Activated T-cell treated with anti-CD3 and anti-CD28 coated beads, Interleukin-2, amount 50 U/mL, for 4 hours (primary cell): ENCODE data around the gene RHBDD2. TPM values are rescaled to one million over a fixed set of nuclear protein-coding genes. Genes with fewer than 3 reads are reported as not detected.
"Not testable (repeated sequence)": the region's sequence is repeated elsewhere in the genome, so short reads cannot be mapped to it uniquely, and the experiment has no call there.

Experiments
- ATAC-seq, 2 donors: fragments of 200-7000 bp; cut with Tn5 transposase; one replicate each; pipeline ENCODE4 v1.10.0; 2021
- DNase-seq: peaks from one replicate; pipeline ENCODE4 v3.0.0-alpha.2; 2020
- H3K27me3 Mint-ChIP-seq: one replicate; pipeline ENCODE4 v1.8.0; 2021; ENCODE audit warnings: low read depth, mixed read lengths
- H3K36me3 Mint-ChIP-seq: one replicate; pipeline ENCODE4 v1.8.0; 2022; ENCODE audit warnings: mixed read lengths; ENCODE audit not compliant: insufficient read depth
- H3K4me1 Mint-ChIP-seq: one replicate; pipeline ENCODE4 v1.8.0; 2021; ENCODE audit warnings: low read depth, mixed read lengths
- H3K4me3 Mint-ChIP-seq: one replicate; pipeline ENCODE4 v1.8.0; 2021; ENCODE audit warnings: mild to moderate bottlenecking, moderate library complexity, mixed read lengths
- H3K9me3 Mint-ChIP-seq: one replicate; pipeline ENCODE4 v1.8.0; 2021; ENCODE audit warnings: mixed read lengths
- total RNA-seq, 3 donors: library from RNA; stranded (reverse); gene quantifications; one replicate each; pipeline ENCODE4 v1.2.1, GENCODE V29; 2021

RHBDD2 gene
- total RNA-seq, 3 donors from 2014 or later: 28.0 to 35.5 (median 33.3) TPM

- H3K9me3 Mint-ChIP-seq: no peaks in the 10 kb centered on the region
- H3K4me3 Mint-ChIP-seq: no peak overlapping the region
- no peaks in the 10 kb centered on the region for H3K27me3 Mint-ChIP-seq
- DNase-seq: no peak
- no peak for ATAC-seq
- H3K36me3 Mint-ChIP-seq: peaks cover 19% of the 10 kb centered on the region
- H3K4me1 Mint-ChIP-seq: no peaks in the 10 kb centered on the region
These were observed 11.0 kb downstream of the RHBDD2 start for GRCh38 chr7:75889826-75890225.

- not testable (repeated sequence) for ATAC-seq, H3K4me3 Mint-ChIP-seq, H3K27me3 Mint-ChIP-seq, H3K9me3 Mint-ChIP-seq, DNase-seq, H3K4me1 Mint-ChIP-seq
- H3K36me3 Mint-ChIP-seq: peaks cover 17% of the 10 kb centered on the region
These were observed 12.4 kb downstream of the RHBDD2 start for GRCh38 chr7:75891237-75891636.

- no peak for DNase-seq
- Mint-ChIP-seq H3K4me1 (no peaks in the 10 kb centered on the region), H3K36me3 (peaks cover 16% of the 10 kb centered on the region), H3K4me3 (no peak overlapping the region), H3K27me3 (no peaks in the 10 kb centered on the region), H3K9me3 (no peaks in the 10 kb centered on the region)
- no peak for ATAC-seq
These were observed 13.1 kb downstream of the RHBDD2 start for GRCh38 chr7:75891815-75892411.

- Mint-ChIP-seq H3K27me3 (no peaks in the 10 kb centered on the region), H3K4me3 (no peak overlapping the region), H3K36me3 (peaks cover 12% of the 10 kb centered on the region), H3K9me3 (no peaks in the 10 kb centered on the region), H3K4me1 (no peaks in the 10 kb centered on the region)
- ATAC-seq (no peak), DNase-seq (no peak)
These were observed 13.9 kb downstream of the RHBDD2 start for GRCh38 chr7:75892634-75893272.

- H3K36me3 Mint-ChIP-seq: no peaks in the 10 kb centered on the region
- no peaks in the 10 kb centered on the region for H3K27me3 Mint-ChIP-seq
- no peak for ATAC-seq
- no peaks in the 10 kb centered on the region for H3K4me1 Mint-ChIP-seq
- H3K4me3 Mint-ChIP-seq: no peak overlapping the region
- no peak for DNase-seq
- no peaks in the 10 kb centered on the region for H3K9me3 Mint-ChIP-seq
These were observed 18.0 kb downstream of the RHBDD2 start for GRCh38 chr7:75896803-75897327.

GRCh38 chr7:75900617-75901315, 21.9 kb downstream of the RHBDD2 start:
- H3K4me1 Mint-ChIP-seq: no peaks in the 10 kb centered on the region
- H3K9me3 Mint-ChIP-seq: no peaks in the 10 kb centered on the region
- DNase-seq (no peak), ATAC-seq (no peak)
- H3K4me3 Mint-ChIP-seq: no peak overlapping the region
- no peaks in the 10 kb centered on the region for H3K27me3 Mint-ChIP-seq
- H3K36me3 Mint-ChIP-seq: no peaks in the 10 kb centered on the region

GRCh38 chr7:75905785-75906604, 27.2 kb downstream of the RHBDD2 start:
- H3K9me3 Mint-ChIP-seq: no peaks in the 10 kb centered on the region
- no peaks in the 10 kb centered on the region for H3K4me1 Mint-ChIP-seq
- no peak for ATAC-seq
- H3K4me3 Mint-ChIP-seq: no peak overlapping the region
- no peaks in the 10 kb centered on the region for H3K36me3 Mint-ChIP-seq
- DNase-seq: no peak
- H3K27me3 Mint-ChIP-seq: no peaks in the 10 kb centered on the region

- H3K4me1 Mint-ChIP-seq: no peaks in the 10 kb centered on the region
These were observed 28.3 kb downstream of the RHBDD2 start for GRCh38 chr7:75906991-75907667.

GRCh38 chr7:75907668-75908039, 28.8 kb downstream of the RHBDD2 start:
- not testable (repeated sequence) for H3K4me1 Mint-ChIP-seq, H3K27me3 Mint-ChIP-seq, ATAC-seq, DNase-seq, H3K36me3 Mint-ChIP-seq, H3K9me3 Mint-ChIP-seq, H3K4me3 Mint-ChIP-seq

More at GRCh38 chr7:75906991-75907667, 28.3 kb downstream of the RHBDD2 start:
- Mint-ChIP-seq H3K4me3 (no peak overlapping the region), H3K36me3 (no peaks in the 10 kb centered on the region), H3K27me3 (no peaks in the 10 kb centered on the region), H3K9me3 (no peaks in the 10 kb centered on the region)
- ATAC-seq (no peak), DNase-seq (no peak)

- no peaks in the 10 kb centered on the region for H3K27me3 Mint-ChIP-seq
- H3K9me3 Mint-ChIP-seq: no peaks in the 10 kb centered on the region
- peaks cover 9% of the 10 kb centered on the region for H3K4me1 Mint-ChIP-seq
- DNase-seq: no peak
- no peak for ATAC-seq
- no peak overlapping the region for H3K4me3 Mint-ChIP-seq
- H3K36me3 Mint-ChIP-seq: no peaks in the 10 kb centered on the region
These were observed 30.8 kb downstream of the RHBDD2 start for GRCh38 chr7:75909521-75910132.

- not testable (repeated sequence) for H3K36me3 Mint-ChIP-seq, H3K27me3 Mint-ChIP-seq, ATAC-seq, DNase-seq, H3K9me3 Mint-ChIP-seq, H3K4me3 Mint-ChIP-seq
- H3K4me1 Mint-ChIP-seq: peaks cover 13% of the 10 kb centered on the region
These were observed 32.4 kb downstream of the RHBDD2 start for GRCh38 chr7:75911186-75911585.

GRCh38 chr7:75913437-75913836, 34.6 kb downstream of the RHBDD2 start:
- H3K4me1 Mint-ChIP-seq: peaks cover 24% of the 10 kb centered on the region
- DNase-seq (no peak), ATAC-seq (no peak)
- H3K27me3 Mint-ChIP-seq: no peaks in the 10 kb centered on the region
- no peaks in the 10 kb centered on the region for H3K36me3 Mint-ChIP-seq
- H3K4me3 Mint-ChIP-seq: peak overlapping the region; percentile 86
- H3K9me3 Mint-ChIP-seq: no peaks in the 10 kb centered on the region

GRCh38 chr7:75914169-75914654, 35.4 kb downstream of the RHBDD2 start:
- no peak for ATAC-seq
- no peak for DNase-seq
- Mint-ChIP-seq H3K27me3 (no peaks in the 10 kb centered on the region), H3K9me3 (no peaks in the 10 kb centered on the region), H3K36me3 (no peaks in the 10 kb centered on the region), H3K4me1 (peaks cover 30% of the 10 kb centered on the region), H3K4me3 (peak overlapping the region; percentile 86)
